Neural cell (in vitro differentiated cells): ENCODE results near the gene CLDN8. TPM values are rescaled to one million over a fixed set of nuclear protein-coding genes. Genes with fewer than 3 reads are reported as not detected.

ENCODE experiments used
- H2AFZ ChIP-seq: fragments of 200-600, 300-800 bp; sonication (generic), shearing (Covaris generic); 2 replicates; pipeline ENCODE4 v1.6.0; 2014; ENCODE audit warnings: low read depth, mild to moderate bottlenecking, antibody characterized with exemption, low read length, moderate library complexity
- H3F3A ChIP-seq: fragments of 200-600 bp; shearing (Covaris generic); 2 replicates; pipeline ENCODE4 v1.6.1; 2016; ENCODE audit warnings: mild to moderate bottlenecking, moderate library complexity, mixed read lengths, antibody characterized with exemption, low read length; ENCODE audit not compliant: insufficient read depth, poor library complexity, severe bottlenecking
- H3K27ac ChIP-seq: fragments of 200-600, 300-800 bp; sonication (generic), shearing (Covaris generic); 2 replicates; pipeline ENCODE4 v1.5.1; 2014; ENCODE audit warnings: mild to moderate bottlenecking, low read length, moderate library complexity
- H3K27me3 ChIP-seq: fragments of 300-800, 200-600 bp; sonication (generic), shearing (Covaris generic); 2 replicates; pipeline ENCODE4 v1.6.0; 2014; ENCODE audit warnings: mild to moderate bottlenecking, low read depth, low read length, moderate library complexity; ENCODE audit not compliant: insufficient read depth
- H3K36me3 ChIP-seq: fragments of 300-800, 200-600 bp; sonication (generic), shearing (Covaris generic); 2 replicates; pipeline ENCODE4 v1.5.1; 2014; ENCODE audit warnings: mild to moderate bottlenecking, antibody characterized with exemption, low read length, moderate library complexity; ENCODE audit not compliant: insufficient read depth
- H3K4me2 ChIP-seq: fragments of 300-800, 200-600 bp; sonication (generic), shearing (Covaris generic); 2 replicates; pipeline ENCODE4 v1.6.0; 2014; ENCODE audit warnings: mild to moderate bottlenecking, low read length
- H3K4me3 ChIP-seq: fragments of 300-800, 200-600 bp; sonication (generic), shearing (Covaris generic); 2 replicates; pipeline ENCODE4 v1.5.1; 2014; ENCODE audit warnings: mild to moderate bottlenecking, low read length, moderate library complexity
- H3K79me2 ChIP-seq: fragments of 200-600 bp; shearing (Covaris generic); replicated peaks from 2 replicates; pipeline ENCODE4 v1.6.0; 2014; ENCODE audit warnings: mild to moderate bottlenecking, low read length, moderate library complexity; ENCODE audit not compliant: insufficient read depth
- H3K9ac ChIP-seq: fragments of 300-800, 200-600 bp; sonication (generic), shearing (Covaris generic); 2 replicates; pipeline ENCODE4 v1.6.1; 2016; ENCODE audit warnings: mild to moderate bottlenecking, low read length, mixed read lengths
- H3K9me2 ChIP-seq: fragments of 200-600 bp; shearing (Covaris generic); 2 replicates; pipeline ENCODE4 v1.6.1; 2016; ENCODE audit warnings: mild to moderate bottlenecking, low read length, mixed read lengths; ENCODE audit not compliant: insufficient read depth
- H3K9me3 ChIP-seq: fragments of 200-600, 300-800 bp; sonication (generic), shearing (Covaris generic); 2 replicates; pipeline ENCODE4 v1.6.1; 2016; ENCODE audit warnings: mild to moderate bottlenecking, mixed run types, low read length, moderate library complexity, mixed read lengths
- H4K20me1 ChIP-seq: fragments of 200-600 bp; shearing (Covaris generic); 2 replicates; pipeline ENCODE4 v1.6.1; 2016; ENCODE audit warnings: mild to moderate bottlenecking, mixed run types; ENCODE audit not compliant: insufficient read depth
- EP300 ChIP-seq: fragments of 450-650 bp; conservative IDR thresholded peaks from 2 replicates; pipeline ENCODE4 v1.6.1; 2014; ENCODE audit warnings: antibody characterized with exemption, mild to moderate bottlenecking, moderate library complexity; ENCODE audit not compliant: poor library complexity, severe bottlenecking
- EZH2 ChIP-seq: fragments of 200-600, 300-800 bp; shearing (Covaris generic), sonication (generic); IDR thresholded peaks from 2 replicates; pipeline ENCODE4 v1.6.1; 2014; ENCODE audit warnings: antibody characterized with exemption, low read length, borderline replicate concordance, mild to moderate bottlenecking; ENCODE audit not compliant: insufficient read depth, poor library complexity, severe bottlenecking
- MXI1 ChIP-seq: fragments of 450-650 bp; conservative IDR thresholded peaks from 2 replicates; pipeline ENCODE4 v1.6.1; 2014; ENCODE audit warnings: antibody characterized with exemption, mild to moderate bottlenecking; ENCODE audit not compliant: poor library complexity, severe bottlenecking
- POLR2AphosphoS5 ChIP-seq: IDR thresholded peaks from 2 replicates; pipeline ENCODE4 v1.6.1; 2012
- RAD21 ChIP-seq: fragments of 450-650 bp; conservative IDR thresholded peaks from 2 replicates; pipeline ENCODE4 v1.6.1; 2014; ENCODE audit warnings: antibody characterized with exemption, mild to moderate bottlenecking, moderate library complexity
- REST ChIP-seq: IDR thresholded peaks from 2 replicates; pipeline ENCODE4 v1.6.1; 2012; ENCODE audit warnings: borderline replicate concordance
- SMC3 ChIP-seq: fragments of 450-650 bp; conservative IDR thresholded peaks from 2 replicates; pipeline ENCODE4 v1.6.1; 2014; ENCODE audit warnings: antibody characterized with exemption, mild to moderate bottlenecking, moderate library complexity; ENCODE audit not compliant: poor library complexity
- TAF1 ChIP-seq: IDR thresholded peaks from 2 replicates; pipeline ENCODE4 v1.6.1; 2012; ENCODE audit warnings: low read depth
- polyA plus RNA-seq: library from polyadenylated mRNA; depleted of rRNA; stranded (reverse); fragments of >200 nt; gene quantifications from 2 replicates; pipeline ENCODE4 v1.2.3, GENCODE V29; 2014
- TF ChIP-seq, protein P1 (sequence below): fragments of 450-650 bp; IDR thresholded peaks from 2 replicates; pipeline ENCODE4 v1.5.1; 2014; ENCODE audit warnings: antibody characterized with exemption, mild to moderate bottlenecking, moderate library complexity; ENCODE audit not compliant: poor library complexity, severe bottlenecking

Gene CLDN8
- polyA plus RNA-seq, 1 donor from 2014 or later: not detected

DNA sequence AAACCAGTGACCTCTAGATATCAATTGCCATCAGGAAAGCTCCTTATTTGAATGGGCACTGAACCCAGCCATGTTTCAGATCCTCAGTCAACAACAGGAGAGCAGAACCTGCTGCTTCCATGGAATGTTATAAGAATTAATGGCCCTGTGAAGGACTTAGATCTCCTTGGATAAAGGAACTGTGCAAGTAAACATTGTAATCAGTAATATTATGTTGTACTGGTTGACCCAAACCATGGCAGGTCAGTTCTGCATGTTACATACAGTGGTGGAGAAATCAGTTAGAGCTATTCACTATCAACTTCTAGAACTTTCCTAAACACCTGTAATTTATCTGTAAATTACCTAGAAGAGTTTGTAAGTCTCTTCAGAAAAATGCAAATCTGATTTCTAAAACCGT, 11.2 kb upstream of the CLDN8 start:
- H3K79me2 ChIP-seq: no peaks in the 10 kb centered on the region
- H3K4me2 ChIP-seq: no peak overlapping the region
- no peaks in the 10 kb centered on the region for H4K20me1 ChIP-seq
- no peaks in the 10 kb centered on the region for H3K36me3 ChIP-seq
- H3F3A ChIP-seq: no peaks in the 10 kb centered on the region
- TF ChIP-seq POLR2AphosphoS5 (no peak), SMC3 (no peak), TAF1 (no peak), MXI1 (no peak), RAD21 (no peak), EP300 (no peak), EZH2 (no peak), REST (no peak)
- TF ChIP-seq, protein P1, sequence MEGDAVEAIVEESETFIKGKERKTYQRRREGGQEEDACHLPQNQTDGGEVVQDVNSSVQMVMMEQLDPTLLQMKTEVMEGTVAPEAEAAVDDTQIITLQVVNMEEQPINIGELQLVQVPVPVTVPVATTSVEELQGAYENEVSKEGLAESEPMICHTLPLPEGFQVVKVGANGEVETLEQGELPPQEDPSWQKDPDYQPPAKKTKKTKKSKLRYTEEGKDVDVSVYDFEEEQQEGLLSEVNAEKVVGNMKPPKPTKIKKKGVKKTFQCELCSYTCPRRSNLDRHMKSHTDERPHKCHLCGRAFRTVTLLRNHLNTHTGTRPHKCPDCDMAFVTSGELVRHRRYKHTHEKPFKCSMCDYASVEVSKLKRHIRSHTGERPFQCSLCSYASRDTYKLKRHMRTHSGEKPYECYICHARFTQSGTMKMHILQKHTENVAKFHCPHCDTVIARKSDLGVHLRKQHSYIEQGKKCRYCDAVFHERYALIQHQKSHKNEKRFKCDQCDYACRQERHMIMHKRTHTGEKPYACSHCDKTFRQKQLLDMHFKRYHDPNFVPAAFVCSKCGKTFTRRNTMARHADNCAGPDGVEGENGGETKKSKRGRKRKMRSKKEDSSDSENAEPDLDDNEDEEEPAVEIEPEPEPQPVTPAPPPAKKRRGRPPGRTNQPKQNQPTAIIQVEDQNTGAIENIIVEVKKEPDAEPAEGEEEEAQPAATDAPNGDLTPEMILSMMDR: no peak
- no peak overlapping the region for H3K4me3 ChIP-seq
- H3K27ac ChIP-seq: no peak overlapping the region
- H2AFZ ChIP-seq: no peak overlapping the region
- H3K9ac ChIP-seq: no peak overlapping the region
- no peaks in the 10 kb centered on the region for H3K27me3 ChIP-seq
- H3K9me3 ChIP-seq: no peaks in the 10 kb centered on the region
- H3K9me2 ChIP-seq: no peaks in the 10 kb centered on the region

- no peaks in the 10 kb centered on the region for H3K36me3 ChIP-seq
- H3K79me2 ChIP-seq: no peaks in the 10 kb centered on the region
- H3K4me2 ChIP-seq: no peak overlapping the region
- no peak overlapping the region for H2AFZ ChIP-seq
- H3K9me2 ChIP-seq: no peaks in the 10 kb centered on the region
- H3K27me3 ChIP-seq: no peaks in the 10 kb centered on the region
- H3K9me3 ChIP-seq: no peaks in the 10 kb centered on the region
- no peak overlapping the region for H3K4me3 ChIP-seq
- H4K20me1 ChIP-seq: no peaks in the 10 kb centered on the region
- no peak overlapping the region for H3K27ac ChIP-seq
- no peak overlapping the region for H3K9ac ChIP-seq
- no peak for TF ChIP-seq TAF1
- no peak for TF ChIP-seq EZH2
- TF ChIP-seq, protein P1: no peak
- no peak for TF ChIP-seq EP300
- TF ChIP-seq MXI1: no peak
- H3F3A ChIP-seq: no peaks in the 10 kb centered on the region
These were observed 7.7 kb upstream of the CLDN8 start for GRCh38 chr21:30223596-30223995.
